Esophagus mucosa (tissue), 1 donor: ENCODE results near the gene LRRC47. TPM values are rescaled to one million over a fixed set of nuclear protein-coding genes. Genes with fewer than 3 reads are reported as not detected.
"Not testable (repeated sequence)": the region's sequence is repeated elsewhere in the genome, so short reads cannot be mapped to it uniquely, and the experiment has no call there.

Experiments used
- ATAC-seq: fragments of 200-7000 bp; cut with Tn5 transposase; one replicate; pipeline ENCODE4 v1.9.1; 2020
- total RNA-seq: library from RNA; stranded (reverse); gene quantifications from one replicate; pipeline ENCODE4 v1.2.4, GENCODE V29; 2023
- donor health status: DM: yes; HTN: yes; CAD: no.

The LRRC47 gene
- total RNA-seq, 1 donor from 2014 or later: 38.6 TPM

- ATAC-seq: no peak
Observed at GRCh38 chr1:3771108-3772026, 24.9 kb downstream of the LRRC47 start.

- no peak for ATAC-seq
Observed at GRCh38 chr1:3770047-3770765, 26.1 kb downstream of the LRRC47 start.

DNA sequence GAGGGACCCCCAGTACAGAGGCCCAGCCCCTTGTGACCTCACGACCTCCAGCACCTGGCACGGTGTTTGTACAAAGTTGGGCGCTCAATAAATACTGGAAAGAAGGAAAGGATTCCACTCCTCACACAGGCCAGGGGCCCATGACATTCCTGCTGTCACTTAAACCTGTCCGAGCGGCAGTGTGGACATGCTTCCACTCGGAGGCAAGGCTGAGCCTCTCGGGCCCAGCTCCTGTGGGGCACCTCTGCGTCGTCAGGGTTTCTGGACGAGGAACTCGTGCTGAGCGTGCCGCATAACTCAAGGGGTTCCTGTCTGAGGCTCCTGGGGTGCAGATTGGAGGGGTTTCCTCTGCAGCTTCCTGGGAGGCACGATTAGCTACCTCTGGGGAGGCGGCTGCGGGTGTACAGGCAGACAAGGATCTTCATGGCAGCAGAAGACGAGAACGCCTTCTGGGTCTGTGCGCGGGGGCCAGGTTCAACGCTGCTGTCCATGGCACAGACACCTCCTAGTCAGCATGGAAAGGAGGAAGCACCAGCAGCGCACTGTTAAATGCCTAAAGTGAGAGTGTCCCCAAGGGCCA, 27.4 kb downstream of the LRRC47 start:
- no peak for ATAC-seq

DNA sequence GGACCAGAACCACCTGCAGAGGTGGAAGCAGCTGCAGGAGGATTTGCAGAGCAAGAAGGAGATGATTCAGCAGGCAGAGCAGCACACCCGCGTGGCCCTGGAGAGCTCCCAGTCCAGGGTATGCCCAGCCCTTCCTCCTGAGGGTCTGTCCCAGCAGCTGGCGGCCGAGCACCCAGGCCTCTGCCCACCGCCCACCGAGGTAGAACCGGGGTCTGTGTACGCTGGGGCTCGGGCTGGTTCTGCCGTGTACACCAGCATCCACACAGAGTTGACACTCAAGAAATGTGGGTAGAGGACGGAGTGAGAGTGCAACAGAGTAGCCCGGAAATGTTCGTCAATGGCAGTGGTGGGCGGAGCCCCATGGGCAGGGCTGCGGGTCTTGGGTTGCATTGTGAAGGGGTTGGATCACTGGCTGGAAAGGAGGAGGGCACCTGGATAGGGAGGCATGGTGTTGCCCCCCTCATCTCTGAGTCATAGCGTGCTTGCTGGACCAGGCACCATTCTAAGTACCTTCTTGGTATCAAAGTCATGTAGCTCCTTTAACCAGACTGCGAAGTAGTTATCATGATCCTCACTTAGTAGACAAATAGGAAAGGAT, 28.9 kb downstream of the LRRC47 start:
- ATAC-seq: no peak

- ATAC-seq: no peak
Observed at GRCh38 chr1:3763351-3764125, 32.8 kb downstream of the LRRC47 start.

DNA sequence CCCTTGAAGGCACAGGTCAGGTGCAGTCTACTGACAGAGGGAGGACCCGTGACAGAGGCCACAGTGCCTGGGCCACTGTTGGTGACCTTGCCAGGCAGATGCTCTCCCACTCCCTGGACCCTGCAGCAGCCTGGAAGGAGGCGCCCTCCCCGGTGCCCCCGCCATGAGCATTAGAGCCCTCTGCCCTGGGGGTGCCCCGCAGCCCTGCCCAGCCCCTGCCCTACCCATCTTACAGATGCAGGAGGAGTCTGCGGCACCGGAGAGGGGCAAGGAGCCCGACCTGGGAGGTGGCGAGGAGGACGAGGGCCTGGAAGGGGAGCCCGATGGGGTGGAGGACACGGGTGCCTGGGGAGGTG, 33.4 kb downstream of the LRRC47 start:
- ATAC-seq: peak; percentile 24

DNA sequence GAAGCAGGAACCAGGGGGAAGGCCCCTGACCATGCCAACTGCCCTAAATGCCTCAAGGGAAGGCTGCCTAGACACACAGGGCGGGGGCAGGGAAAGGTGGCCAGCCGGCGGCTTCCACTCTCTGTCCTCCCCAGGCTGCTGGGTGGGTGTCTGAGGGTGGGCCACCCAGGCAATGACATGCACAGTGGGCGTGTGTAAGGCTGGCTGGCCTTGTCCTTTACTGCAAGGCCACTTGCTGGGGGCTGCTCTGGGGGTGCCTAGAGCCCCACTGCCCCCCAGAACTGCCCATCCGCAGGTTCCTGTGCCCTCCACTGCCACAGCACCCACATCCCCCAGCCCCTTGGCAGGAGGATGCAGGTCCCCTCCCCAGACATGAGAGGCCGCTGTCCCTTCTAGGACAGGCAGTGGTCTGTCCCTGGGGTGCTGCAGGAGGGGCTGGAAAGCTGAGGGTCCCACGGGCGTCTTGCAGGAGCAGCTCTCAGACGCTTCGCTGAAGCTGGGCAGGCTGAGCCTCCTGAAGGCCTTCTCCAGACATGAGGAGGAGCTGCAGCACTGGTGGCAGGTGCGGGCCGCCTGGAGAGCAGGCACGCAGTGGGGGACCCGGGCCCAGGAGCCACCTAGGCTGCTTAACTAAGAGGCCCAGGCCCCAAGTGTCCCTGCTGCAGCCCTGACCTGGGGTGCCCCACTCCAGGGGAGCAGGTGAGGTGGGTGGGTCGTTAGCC, 34.0 kb downstream of the LRRC47 start:
- ATAC-seq: peak; percentile 13

DNA sequence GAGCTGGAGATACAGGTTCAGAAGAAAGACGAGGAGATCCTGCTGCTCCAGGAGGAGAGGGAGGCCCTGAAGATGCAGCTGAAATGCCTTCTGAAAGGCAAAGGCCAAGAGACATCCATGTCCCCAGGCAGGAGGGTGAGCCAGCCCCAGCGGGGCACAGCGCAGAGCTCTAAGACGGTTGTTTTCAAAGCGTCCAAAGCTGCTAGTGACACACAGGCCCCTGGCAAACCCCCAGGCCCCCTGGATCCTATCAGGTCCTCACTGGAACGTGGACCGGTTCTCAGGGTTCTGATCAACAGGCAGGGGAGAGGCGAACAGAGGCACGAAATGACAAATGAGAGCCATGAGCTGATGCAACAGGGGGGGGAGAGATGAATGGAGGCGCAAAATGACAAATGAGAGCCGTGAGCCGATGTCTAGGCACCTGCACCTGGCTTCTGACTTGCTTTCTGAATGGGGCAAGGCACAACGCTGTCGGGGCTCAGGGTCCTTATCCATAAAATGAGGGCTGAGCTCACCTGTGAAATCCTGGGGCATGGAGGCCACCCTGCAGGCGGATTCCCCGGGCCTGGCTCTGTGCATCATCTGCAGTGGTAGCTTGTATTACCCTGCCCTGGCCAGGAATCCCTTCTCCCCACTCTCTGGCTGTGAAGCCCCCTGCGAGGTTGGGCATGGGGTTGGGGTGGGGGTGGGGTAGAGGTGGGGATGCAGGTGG, 34.8 kb downstream of the LRRC47 start:
- no peak for ATAC-seq

DNA sequence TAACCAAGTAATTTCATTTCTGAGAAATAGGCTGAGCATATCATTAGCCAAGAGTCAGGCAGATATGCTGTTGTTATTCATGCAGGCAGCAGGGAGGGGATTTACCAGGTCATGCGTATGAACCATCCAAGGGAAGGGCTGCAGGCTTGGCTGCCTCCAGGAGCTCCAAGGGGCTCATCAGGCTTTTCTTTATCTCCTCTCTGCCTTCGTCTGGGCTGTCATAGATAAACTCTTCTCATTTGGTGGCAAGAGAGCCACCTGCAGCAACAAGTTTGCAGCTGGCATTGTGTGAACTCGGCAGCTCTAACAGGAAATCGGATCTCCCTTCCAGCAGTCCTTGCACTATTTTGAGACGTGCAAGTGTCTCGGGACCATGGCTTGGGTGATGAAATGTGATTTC, 36.5 kb downstream of the LRRC47 start:
- ATAC-seq: no peak

DNA sequence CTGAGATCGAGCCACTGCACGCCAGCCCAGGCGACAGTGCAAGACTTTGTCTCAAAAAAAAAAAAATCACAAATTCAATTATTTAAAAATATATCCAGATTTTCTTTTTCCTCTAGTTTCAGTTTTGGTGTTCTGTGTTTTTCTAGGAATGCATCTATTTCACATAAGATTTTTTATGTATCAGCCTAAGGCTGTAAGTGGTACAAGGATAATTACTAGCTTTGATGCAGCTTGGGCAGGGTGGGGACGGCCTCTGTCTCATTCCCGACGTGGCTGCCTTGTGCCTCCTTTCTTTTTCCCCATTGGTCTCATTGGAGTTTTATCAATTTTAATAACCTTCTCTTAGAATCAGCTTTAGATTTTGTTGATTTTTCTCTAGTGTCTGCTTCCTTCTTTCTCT, 37.1 kb downstream of the LRRC47 start:
- ATAC-seq: no peak

DNA sequence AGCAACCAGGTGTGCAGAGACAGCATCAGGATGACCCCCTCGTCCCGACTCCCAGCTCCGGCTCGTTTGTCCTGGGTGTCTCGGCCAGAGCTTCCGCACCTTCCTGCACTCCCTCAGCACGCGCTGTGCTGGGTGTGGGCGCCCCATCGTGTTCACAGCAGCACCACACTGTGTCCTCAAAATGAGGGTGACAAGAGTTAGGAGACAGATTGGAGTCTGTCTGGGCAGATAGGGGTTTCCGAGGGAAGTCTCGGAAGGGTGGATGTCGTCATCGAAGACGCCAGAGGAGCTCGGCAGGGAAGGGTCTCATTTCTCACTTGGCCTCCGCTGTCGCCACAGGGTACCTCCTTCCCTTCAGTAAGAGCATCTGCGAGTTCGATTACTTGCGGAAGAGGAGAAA, 39.9 kb downstream of the LRRC47 start:
- no peak for ATAC-seq

- no peak for ATAC-seq
Observed at GRCh38 chr1:3753656-3754454, 42.4 kb downstream of the LRRC47 start.

- no peak for ATAC-seq
Observed at GRCh38 chr1:3752400-3752945, 43.8 kb downstream of the LRRC47 start, which contains the start of gene CCDC27. Gene CCDC27, plus strand, starts transcription at chr1:3752450. Its CDS starts 32 bp downstream, at chr1:3752482.

DNA sequence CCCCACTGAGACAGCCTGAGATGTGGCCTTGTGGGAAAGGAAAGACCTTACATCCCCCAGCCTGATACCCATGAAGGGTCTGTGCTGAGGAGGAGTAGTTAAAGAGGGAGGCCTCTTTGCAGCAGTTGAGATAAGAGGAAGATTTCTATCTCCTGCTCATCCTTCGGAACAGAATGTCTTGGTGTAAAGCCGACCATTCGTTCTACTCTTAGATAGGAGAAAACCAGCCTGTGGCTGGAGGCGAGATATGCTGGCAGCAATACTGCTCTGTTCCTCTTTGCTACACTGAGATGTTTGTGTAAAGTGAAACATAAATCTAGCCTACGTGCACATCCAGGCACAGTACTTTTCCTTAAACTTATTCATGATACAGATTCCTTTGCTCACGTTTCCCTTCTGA, 45.6 kb downstream of the LRRC47 start:
- ATAC-seq: no peak

DNA sequence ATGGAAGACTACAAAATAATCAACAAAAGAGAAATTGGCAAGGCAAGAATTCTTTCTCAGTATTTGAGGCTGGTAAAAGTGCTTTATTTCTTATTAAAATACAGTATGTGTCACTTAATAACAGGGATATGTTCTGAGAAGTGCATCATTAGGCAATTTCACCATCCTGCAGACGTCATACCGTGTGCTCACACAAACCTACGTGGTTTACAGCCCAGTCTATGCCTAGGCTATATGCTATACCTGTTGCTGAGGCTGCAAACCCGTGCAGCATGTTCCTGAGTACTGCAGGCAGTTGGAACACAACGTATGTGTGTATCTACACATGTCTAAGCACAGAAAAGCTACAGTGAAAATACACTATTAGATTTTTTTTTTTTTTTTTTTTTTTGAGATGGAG, 46.8 kb downstream of the LRRC47 start:
- ATAC-seq: no peak

DNA sequence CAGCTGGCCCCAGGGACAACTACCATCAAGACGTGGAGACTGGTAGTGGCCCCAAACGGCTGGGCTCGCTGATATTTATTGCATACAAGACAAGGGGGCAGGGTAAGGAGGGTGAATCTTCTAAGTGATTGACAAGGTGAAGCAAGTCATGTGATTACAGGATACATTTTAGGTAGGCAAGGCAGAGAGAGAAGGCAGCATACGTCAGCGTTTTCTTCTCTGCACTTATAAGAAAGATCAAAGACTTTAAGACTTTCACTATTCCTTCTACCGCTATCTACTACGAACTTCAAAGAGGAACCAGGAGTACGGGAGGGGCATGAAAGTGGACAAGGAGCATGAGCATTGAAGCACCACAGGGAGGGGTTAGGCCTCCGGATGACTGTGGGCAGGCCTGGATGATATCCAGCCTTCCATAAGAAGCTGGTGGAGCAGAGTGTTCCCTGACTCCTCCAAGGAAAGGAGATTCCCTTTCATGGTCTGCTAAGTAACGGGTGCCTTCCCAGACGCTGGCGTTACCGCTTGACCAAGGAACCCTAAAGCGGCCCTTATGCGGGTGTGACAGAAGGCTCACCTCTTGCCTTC, 47.9 kb downstream of the LRRC47 start:
- ATAC-seq: not testable (repeated sequence)

- no peak for ATAC-seq
Observed at GRCh38 chr1:3747903-3748302, 48.4 kb downstream of the LRRC47 start.

DNA sequence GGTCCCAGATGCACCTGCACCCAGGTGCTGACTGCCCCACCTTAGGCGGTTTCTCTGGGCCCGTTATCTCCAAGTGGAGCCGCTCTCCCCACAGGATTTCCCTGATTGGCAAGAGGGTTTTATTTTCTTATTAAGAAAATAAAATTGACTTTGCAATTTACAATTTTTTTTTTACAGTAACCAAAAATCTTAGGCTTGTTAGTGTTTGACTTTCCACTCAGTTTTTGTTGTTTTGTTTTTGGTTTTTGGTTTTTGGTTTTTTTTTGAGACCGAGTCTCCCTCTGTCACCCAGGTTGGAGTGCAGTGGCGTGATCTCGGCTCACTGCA, 48.8 kb downstream of the LRRC47 start:
- ATAC-seq: no peak

- ATAC-seq: peak; percentile 90
Observed at GRCh38 chr1:3746830-3747521, 49.3 kb downstream of the LRRC47 start.
